ENCODE results near the gene ZDHHC4. TPM values are rescaled to one million over a fixed set of nuclear protein-coding genes. Genes with fewer than 3 reads are reported as not detected.

ZDHHC4 gene
- total RNA-seq, 2 experiments from 2014 or later: 32.1 to 32.9 TPM

- H3K4me3 Mint-ChIP-seq: no peak within 1 kb of the TSS
- DNase-seq: no peak
Observed at GRCh38 chr7:6551016-6551511, 26.2 kb upstream of the ZDHHC4 start, which contains the start of gene GRID2IP. Gene GRID2IP, minus strand, starts transcription at chr7:6551461. Its CDS starts 25 bp downstream, at chr7:6551436.

DNA sequence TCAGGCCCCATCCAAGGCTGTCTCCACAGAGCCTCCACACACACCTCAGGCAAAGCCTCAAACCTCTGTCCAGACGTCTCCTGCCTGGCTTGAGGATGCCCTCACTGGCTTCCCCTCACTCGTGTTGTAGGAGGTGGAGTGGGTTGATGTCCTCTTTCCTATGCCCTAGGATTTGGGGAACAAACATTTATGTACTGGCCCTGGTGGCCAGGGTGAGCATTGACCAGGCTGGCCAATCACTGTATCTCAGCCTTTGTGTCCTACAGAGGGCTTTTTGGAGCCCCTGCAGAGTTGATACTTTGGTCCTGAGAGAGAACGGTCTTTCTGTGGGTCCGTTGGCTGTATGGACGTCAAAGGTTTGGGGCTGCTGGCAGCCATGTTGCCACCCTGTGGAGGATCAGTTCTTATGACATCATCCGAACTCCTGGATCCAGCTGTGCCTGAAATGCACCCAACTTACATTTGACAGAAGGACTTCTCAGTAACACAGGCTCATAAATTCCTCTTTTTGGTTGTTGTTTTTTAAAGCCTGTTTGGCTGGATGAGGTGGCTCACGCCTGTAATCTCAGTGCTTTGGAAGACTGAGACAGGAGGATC is 23.7 kb upstream of the ZDHHC4 start:
- no peak overlapping the region for H3K4me3 ChIP-seq (ENCODE audit: low read length)
- TF ChIP-seq CTCF (IDR thresholded peaks at IDR 0.05): no peak
- peaks cover 11% of the 10 kb centered on the region for H3K4me1 ChIP-seq (ENCODE audit: insufficient read depth, low read length)
- Mint-ChIP-seq H3K4me3 (no peak overlapping the region), H3K36me3 (ENCODE audit: low read depth) (no peaks in the 10 kb centered on the region), H3K9me3 (no peaks in the 10 kb centered on the region), H3K27ac (no peak overlapping the region), H3K27me3 (no peaks in the 10 kb centered on the region), H3K4me1 (ENCODE audit: low read depth) (peaks cover 13% of the 10 kb centered on the region)
- intact Hi-C loops (cut with DNase I, micrococcal nuclease): no loop called here
- DNase-seq (no peak), ATAC-seq (ENCODE audit: poor library complexity) (no peak)
- H3K9me3 ChIP-seq (ENCODE audit: control insufficient read depth in 1 of 2, insufficient read depth in 1 of 2, low read length in 2 of 2): no peaks in the 10 kb centered on the region
- H3K27ac ChIP-seq (ENCODE audit: low read depth in 1 of 2, low read length in 2 of 2): no peak overlapping the region
- H3K36me3 ChIP-seq (ENCODE audit: insufficient read depth, low read length): no peaks in the 10 kb centered on the region
- CTCF ChIA-PET: no interaction called here
- POLR2A ChIA-PET: no interaction called here
- H3K27me3 ChIP-seq (ENCODE audit: control insufficient read depth in 1 of 2, insufficient read depth in 2 of 2, low read length in 2 of 2): no peaks in the 10 kb centered on the region

More at GRCh38 chr7:6551016-6551511, 26.2 kb upstream of the ZDHHC4 start, which contains the start of gene GRID2IP:
- TF ChIP-seq CTCF (IDR thresholded peaks at IDR 0.05): no peak
- no peaks in the 10 kb centered on the region for H3K9me3 Mint-ChIP-seq
- Histone ChIP-seq H3K9me3 (ENCODE audit: control insufficient read depth in 1 of 2, insufficient read depth in 1 of 2, low read length in 2 of 2) (no peaks in the 10 kb centered on the region), H3K36me3 (ENCODE audit: insufficient read depth, low read length) (no peaks in the 10 kb centered on the region), H3K27ac (ENCODE audit: low read depth in 1 of 2, low read length in 2 of 2) (no peak within 1 kb of the TSS), H3K4me1 (ENCODE audit: insufficient read depth, low read length) (peaks cover 12% of the 10 kb centered on the region), H3K27me3 (ENCODE audit: control insufficient read depth in 1 of 2, insufficient read depth in 2 of 2, low read length in 2 of 2) (no peaks in the 10 kb centered on the region), H3K4me3 (ENCODE audit: low read length) (no peak within 1 kb of the TSS)
- peaks cover 18% of the 10 kb centered on the region for H3K4me1 Mint-ChIP-seq (ENCODE audit: low read depth)
- CTCF ChIA-PET: no interaction called here
- no peak within 1 kb of the TSS for H3K27ac Mint-ChIP-seq
- H3K36me3 Mint-ChIP-seq (ENCODE audit: low read depth): no peaks in the 10 kb centered on the region
- no peak for ATAC-seq (ENCODE audit: poor library complexity)
- POLR2A ChIA-PET: no interaction called here
- intact Hi-C loops (cut with DNase I, micrococcal nuclease): no loop called here
- H3K27me3 Mint-ChIP-seq: no peaks in the 10 kb centered on the region

DNA sequence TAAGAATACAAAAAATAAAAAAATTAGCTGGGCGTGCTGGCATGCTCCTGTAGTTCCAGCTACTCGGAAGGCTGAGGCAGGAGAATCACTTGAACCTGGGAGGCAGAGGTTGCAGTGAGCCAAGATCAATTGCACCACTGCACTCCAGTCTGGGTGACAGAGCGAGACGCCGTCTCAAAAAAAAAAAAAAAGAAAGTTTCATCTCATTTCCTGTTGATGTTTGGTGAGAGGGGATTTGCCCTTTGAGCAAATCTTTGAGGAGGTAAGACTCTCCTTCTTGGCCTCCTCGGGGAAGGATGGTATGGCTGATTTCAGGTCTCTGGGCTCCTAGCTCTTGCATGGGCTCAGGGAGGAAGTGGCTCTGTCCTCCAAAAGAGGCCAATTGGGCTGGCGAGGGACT is 22.4 kb upstream of the ZDHHC4 start:
- H3K9me3 Mint-ChIP-seq: no peaks in the 10 kb centered on the region
- H3K4me1 Mint-ChIP-seq (ENCODE audit: low read depth): peaks cover 13% of the 10 kb centered on the region
- Histone ChIP-seq H3K27ac (ENCODE audit: low read depth in 1 of 2, low read length in 2 of 2) (no peak overlapping the region), H3K9me3 (ENCODE audit: control insufficient read depth in 1 of 2, insufficient read depth in 1 of 2, low read length in 2 of 2) (no peaks in the 10 kb centered on the region), H3K4me3 (ENCODE audit: low read length) (no peak overlapping the region), H3K36me3 (ENCODE audit: insufficient read depth, low read length) (no peaks in the 10 kb centered on the region), H3K4me1 (ENCODE audit: insufficient read depth, low read length) (peaks cover 11% of the 10 kb centered on the region), H3K27me3 (ENCODE audit: control insufficient read depth in 1 of 2, insufficient read depth in 2 of 2, low read length in 2 of 2) (no peaks in the 10 kb centered on the region)
- no peaks in the 10 kb centered on the region for H3K27me3 Mint-ChIP-seq
- peak; percentile 83 for ATAC-seq (ENCODE audit: poor library complexity)
- intact Hi-C loops (cut with DNase I, micrococcal nuclease): no loop called here
- no peaks in the 10 kb centered on the region for H3K36me3 Mint-ChIP-seq (ENCODE audit: low read depth)
- H3K4me3 Mint-ChIP-seq: peak overlapping the region; percentile 13
- H3K27ac Mint-ChIP-seq: peak overlapping the region; percentile 76
- ChIA-PET CTCF (interaction anchor here (0.5 to 0.6 kb wide), 2 partner anchors 105 to 131 kb away, joined by 3 to 5 read pairs; no protein-coding TSS in a partner anchor), POLR2A (interaction anchor here (0.6 to 1.2 kb wide), 4 partner anchors 13 to 37 kb away, joined by 3 to 5 read pairs (median 3); partner anchors contain the start of gene ZDHHC4)
- DNase-seq: peak in 3 of 14 experiments; percentile 26 to 55 (median 45)
- TF ChIP-seq CTCF (IDR thresholded peaks at IDR 0.05): no peak

All from CD4-positive, alpha-beta T cell (primary cell).